IPS-NIHi7 (cell line): ENCODE data around the gene CNN2.

ENCODE experiments used
- DNase-seq: peaks from one replicate; pipeline ENCODE4 v3.0.0; 2012; ENCODE audit warnings: mixed read lengths; ENCODE audit errors: extremely low spot score

Gene CNN2

DNA sequence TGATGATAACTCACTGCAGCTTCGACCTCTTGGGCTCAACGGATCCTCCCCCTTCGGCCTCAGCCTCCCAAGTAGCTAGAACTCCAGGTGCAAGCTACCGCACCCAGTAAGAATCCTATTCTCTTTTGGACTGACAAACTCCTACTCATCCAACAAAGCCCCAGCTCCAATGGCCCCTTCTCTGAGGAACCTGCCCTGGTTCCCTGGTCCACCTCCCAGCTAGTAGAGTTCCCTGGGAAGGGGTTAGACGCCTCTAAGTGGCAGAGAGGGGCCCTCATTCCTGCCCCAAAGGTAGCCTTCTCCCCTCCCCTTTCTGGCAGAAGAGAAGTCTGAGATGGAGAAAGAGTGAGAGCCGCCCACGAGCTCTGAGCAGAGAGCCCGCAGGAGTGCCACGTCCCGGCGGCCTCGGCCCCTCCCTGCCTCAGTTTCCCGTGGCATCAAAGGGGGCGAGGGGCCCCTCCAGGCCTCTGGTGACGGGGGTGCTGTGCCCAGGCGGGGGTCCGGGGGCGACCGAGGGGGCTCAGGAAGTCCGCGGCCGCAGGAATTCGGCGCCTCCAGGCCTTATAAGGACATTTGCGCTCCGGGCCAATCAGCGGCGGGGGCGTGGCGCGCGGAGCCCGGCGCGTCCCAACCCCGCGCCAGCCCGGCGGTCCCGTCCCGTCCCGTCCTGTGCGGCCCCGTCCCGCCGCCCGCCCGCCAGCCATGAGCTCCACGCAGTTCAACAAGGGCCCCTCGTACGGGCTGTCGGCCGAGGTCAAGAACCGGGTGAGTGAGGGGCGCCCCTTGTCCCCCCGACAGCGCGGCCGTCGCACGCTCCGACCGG is at the start of gene CNN2:
Gene CNN2, plus strand, starts transcription at position 649 of the 823 bp plus-strand sequence. Its CDS starts 54 bp downstream, at position 703.
- DNase-seq, result peak; percentile 87

GRCh38 chr19:977058-977464 is 49.3 kb upstream of the CNN2 start:
- no peak for DNase-seq

- DNase-seq, result no peak
Measured at GRCh38 chr19:979318-979741, 47.1 kb upstream of the CNN2 start.

DNA sequence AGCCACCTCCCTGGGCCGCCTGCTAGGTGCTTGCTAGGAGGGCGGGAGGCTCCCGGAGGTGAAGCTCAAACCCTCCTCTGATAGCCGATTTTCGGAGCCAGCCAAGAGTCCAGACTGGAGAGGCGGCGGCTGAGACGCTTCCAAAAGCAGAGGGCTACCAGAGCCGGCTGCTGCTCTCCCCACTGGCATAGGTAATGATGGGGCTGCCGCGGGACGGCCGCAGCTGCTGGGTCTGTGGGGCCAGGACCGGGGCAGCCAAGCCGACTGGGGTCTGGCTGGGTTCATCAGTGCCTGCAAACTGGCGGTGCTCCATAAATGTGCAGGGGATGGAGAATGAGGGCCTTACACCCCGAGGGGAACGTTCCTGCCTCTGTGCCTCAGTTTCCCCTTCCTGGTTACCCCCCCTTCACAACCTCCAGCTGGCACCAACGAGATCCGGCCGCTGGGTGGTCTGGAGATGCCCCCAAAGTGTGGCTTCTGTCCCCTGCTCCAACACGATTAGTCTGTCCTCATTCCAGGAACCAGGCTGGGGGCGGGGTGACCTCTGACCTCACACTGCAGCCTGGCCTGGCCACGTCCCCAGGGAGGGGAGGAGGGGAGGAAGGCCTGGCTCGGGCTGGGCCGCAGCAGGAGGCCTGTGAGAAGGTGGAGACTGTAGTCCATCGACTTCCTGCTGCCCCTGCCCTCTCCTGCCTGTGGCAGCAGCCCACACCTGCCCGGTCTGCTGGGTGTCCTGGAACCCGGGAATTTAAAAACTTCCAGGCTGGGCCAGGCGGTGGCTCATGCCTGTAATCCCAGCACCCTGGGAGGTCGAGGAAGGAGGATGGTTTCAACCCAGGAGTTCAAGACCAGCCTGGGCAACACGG is 46.0 kb upstream of the CNN2 start:
- peak; percentile 64 for DNase-seq

DNA sequence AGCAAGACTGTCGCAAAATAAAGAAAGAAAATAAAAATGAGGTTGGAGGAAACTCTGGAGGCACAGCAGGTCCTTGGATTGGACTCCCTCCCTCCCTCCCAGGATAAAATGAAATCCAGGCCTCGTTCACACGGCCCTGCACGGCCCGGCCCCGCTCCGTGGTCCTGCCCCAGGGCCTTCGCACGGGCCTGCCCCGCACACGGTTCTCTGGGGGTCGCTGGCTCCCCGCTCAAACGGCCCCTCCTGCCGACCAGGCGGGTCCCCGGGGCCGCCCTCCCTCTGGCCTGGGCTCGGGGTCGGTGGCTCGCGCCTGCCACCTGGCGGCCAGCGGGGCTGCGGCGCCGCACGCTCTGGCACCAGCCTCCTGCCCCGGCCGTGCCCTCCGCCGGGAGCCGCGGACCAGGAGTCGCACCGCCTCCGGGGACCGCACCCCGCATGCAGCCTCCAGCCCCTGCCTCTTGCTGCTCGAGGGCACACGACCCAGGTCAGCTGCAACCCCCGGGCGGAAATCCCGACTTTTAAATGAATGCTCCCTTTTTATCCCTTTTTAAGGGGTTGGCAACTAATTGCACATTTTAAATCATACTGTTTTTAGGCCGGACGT is 43.7 kb upstream of the CNN2 start:
- peak; percentile 95 for DNase-seq

GRCh38 chr19:984165-984967 is 42.0 kb upstream of the CNN2 start, which contains the start of gene WDR18:
WDR18 (plus strand) TSS chr19:984345; CDS start chr19:984354, 9 bp downstream.
- peak; percentile 94 for DNase-seq

DNA sequence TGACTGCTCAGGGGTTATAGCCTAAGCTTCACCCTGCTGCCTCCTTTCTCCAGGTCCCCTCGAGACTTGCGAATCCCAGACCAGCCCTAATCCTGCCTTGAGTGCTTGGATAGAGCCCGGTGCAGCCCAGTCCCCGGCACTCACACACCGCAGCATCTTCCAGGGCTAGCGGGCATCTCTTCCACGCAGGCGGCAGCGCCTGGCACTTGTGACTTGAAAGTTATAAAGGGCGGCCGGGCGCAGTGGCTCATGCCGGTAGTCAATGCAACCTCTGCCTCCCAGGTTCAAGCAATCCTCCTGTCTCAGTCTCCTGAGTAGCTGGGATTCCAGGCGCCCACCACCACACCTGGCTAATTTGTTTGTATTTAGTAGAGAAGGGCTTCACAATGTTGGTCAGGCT is 40.3 kb upstream of the CNN2 start:
- DNase-seq, result no peak

DNA sequence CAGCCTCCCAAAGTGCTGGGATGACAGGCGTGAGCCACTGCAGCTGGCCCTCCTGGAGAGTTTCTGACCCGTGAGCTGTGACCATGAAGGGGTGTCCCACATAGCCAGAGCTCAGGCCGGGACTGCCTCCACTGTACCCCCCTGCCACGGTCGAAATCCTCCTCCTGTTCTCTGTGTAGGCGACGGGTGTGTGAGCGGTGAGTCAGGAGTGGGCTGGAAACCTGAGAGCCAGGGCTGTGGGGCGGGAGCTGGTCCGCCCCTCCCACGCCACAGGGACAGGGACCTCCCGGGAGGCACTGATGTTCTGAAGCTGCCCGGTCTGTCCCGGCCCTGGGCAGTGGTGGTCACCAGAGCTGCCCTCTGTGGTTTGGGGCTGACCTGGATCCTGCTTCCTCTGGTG is 38.3 kb upstream of the CNN2 start:
- no peak for DNase-seq

GRCh38 chr19:988510-988909 is 37.9 kb upstream of the CNN2 start:
- DNase-seq, result no peak

GRCh38 chr19:989381-990081 is 36.9 kb upstream of the CNN2 start:
- no peak for DNase-seq

GRCh38 chr19:990119-990571 is 36.3 kb upstream of the CNN2 start:
- no peak for DNase-seq

GRCh38 chr19:990746-991145 is 35.7 kb upstream of the CNN2 start:
- DNase-seq, result no peak

- DNase-seq, result peak; percentile 67
Measured at GRCh38 chr19:991174-991931, 35.1 kb upstream of the CNN2 start.

DNA sequence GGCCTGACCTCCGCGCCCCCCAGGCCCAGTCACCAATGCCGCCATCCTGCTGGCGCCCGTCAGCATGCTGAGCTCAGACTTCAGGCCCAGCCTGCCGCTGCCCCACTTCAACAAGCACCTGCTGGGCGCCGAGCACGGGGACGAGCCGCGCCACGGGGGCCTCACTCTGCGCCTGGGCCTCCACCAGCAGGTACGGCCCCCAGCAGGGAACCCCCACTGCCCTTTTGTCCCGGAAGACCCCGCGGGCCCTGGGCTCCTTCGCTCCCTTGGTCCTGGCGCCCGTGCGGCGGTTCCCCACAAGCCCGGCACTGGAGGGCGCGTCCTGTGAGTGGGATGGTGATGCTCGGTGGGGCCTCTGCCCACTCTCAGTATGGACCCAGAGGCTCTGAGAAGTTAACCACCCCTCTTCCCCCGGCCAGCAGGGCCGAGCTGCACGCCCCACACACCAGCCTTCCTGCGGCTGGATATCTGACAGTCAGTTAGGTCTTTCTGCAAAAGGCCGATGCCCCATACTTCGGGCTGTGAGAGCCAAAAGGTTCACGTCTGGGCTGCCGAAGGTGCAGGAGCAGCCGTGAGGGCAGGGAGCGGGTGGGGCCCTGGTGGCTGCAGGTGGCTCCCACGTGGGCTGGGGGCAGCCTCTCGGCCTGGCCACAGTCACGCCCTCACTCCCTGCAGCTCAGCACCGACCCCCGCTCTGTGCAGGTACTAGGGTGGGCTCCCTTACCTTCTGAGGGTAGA is 34.3 kb upstream of the CNN2 start:
- DNase-seq, result no peak

GRCh38 chr19:992670-993055 is 33.7 kb upstream of the CNN2 start:
- no peak for DNase-seq

GRCh38 chr19:993361-993830 is 33.0 kb upstream of the CNN2 start:
- DNase-seq, result no peak

DNA sequence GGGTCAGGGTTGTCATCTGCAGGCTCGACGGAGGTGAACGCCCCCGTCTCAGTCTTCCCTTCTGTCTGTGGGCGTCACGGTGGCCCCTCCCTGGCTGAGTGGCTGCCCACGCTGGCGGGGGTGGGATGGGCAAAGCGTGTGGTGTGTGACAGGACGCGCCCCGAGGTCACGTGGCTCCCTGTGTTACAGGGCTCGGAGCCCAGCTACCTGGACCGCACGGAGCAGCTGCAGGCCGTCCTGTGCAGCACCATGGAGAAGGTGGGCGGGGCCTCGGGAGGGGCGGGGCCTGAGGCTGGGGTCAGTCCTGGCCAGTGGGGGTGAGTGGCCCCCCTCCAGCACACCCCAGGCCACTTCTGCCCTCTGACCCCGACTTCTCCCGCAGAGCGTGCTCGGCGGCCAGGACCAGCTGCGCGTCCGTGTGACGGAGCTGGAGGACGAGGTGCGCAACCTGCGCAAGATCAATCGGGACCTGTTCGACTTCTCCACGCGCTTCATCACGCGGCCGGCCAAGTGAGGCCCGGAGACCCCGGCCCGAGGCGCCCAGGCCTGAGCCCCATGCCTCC is 32.5 kb upstream of the CNN2 start:
- DNase-seq, result no peak

GRCh38 chr19:994516-994915 is 31.9 kb upstream of the CNN2 start:
- DNase-seq, result no peak
